Stimulated activated CD8-positive, alpha-beta memory T cell treated with anti-CD3 and anti-CD28 coated beads, Interleukin-15, amount 100 ng/mL, for 4 hours (primary cell): ENCODE results near the gene POLD4.

Experiments
- DNase-seq, 2 donors: peaks; one replicate each; pipeline ENCODE4 v3.0.0-alpha.2; 2020; ENCODE audit warnings: low read depth in 2 of 2

POLD4 gene

GRCh38 chr11:67317888-67318555 is 35.3 kb downstream of the POLD4 start:
- DNase-seq, result no peak

GRCh38 chr11:67317205-67317887 is 36.0 kb downstream of the POLD4 start:
- peak; percentile 96 to 97 for DNase-seq

GRCh38 chr11:67316882-67317204 is 36.5 kb downstream of the POLD4 start:
- DNase-seq, result no peak

- DNase-seq, result no peak
Measured at GRCh38 chr11:67315325-67315909, 37.9 kb downstream of the POLD4 start.

- no peak for DNase-seq
Measured at GRCh38 chr11:67314218-67314617, 39.1 kb downstream of the POLD4 start.

- DNase-seq, result no peak
Measured at GRCh38 chr11:67313125-67313890, 40.0 kb downstream of the POLD4 start.

- DNase-seq, result peak in 1 of 2 donors; percentile 46
Measured at GRCh38 chr11:67312187-67313021, 40.9 kb downstream of the POLD4 start.

- DNase-seq, result no peak
Measured at GRCh38 chr11:67311556-67312082, 41.7 kb downstream of the POLD4 start.

- no peak for DNase-seq
Measured at GRCh38 chr11:67311051-67311555, 42.2 kb downstream of the POLD4 start.

GRCh38 chr11:67310246-67311050 is 42.9 kb downstream of the POLD4 start:
- no peak for DNase-seq

- DNase-seq, result no peak
Measured at GRCh38 chr11:67309661-67310061, 43.7 kb downstream of the POLD4 start.

GRCh38 chr11:67309166-67309565 is 44.2 kb downstream of the POLD4 start:
- DNase-seq, result no peak

GRCh38 chr11:67308031-67308866 is 45.1 kb downstream of the POLD4 start:
- no peak for DNase-seq

GRCh38 chr11:67307545-67308001 is 45.8 kb downstream of the POLD4 start:
- DNase-seq, result no peak

GRCh38 chr11:67306769-67307544 is 46.4 kb downstream of the POLD4 start:
- no peak for DNase-seq

- no peak for DNase-seq
Measured at GRCh38 chr11:67304511-67305113, 48.7 kb downstream of the POLD4 start.

GRCh38 chr11:67303835-67304411 is 49.4 kb downstream of the POLD4 start:
- no peak for DNase-seq
